Chondrocyte (in vitro differentiated cells): ENCODE measurements around the gene LMF2. TPM values are rescaled to one million over a fixed set of nuclear protein-coding genes. Genes with fewer than 3 reads are reported as not detected.

Experiments used
- DNase-seq: peaks from one replicate; pipeline ENCODE4 v3.0.0; 2021; ENCODE audit warnings: mixed read lengths, low spot score
- H3K27ac Mint-ChIP-seq: one replicate; pipeline ENCODE4 v1.8.0; 2021; ENCODE audit warnings: mild to moderate bottlenecking, moderate library complexity, mixed read lengths; ENCODE audit not compliant: unreplicated experiment
- H3K27me3 Mint-ChIP-seq: 2 replicates; pipeline ENCODE4 v1.8.0; 2021; ENCODE audit warnings: low read depth, mixed read lengths
- H3K36me3 Mint-ChIP-seq: 2 replicates; pipeline ENCODE4 v1.8.0; 2021; ENCODE audit warnings: low read depth, mixed read lengths
- H3K4me1 Mint-ChIP-seq: 2 replicates; pipeline ENCODE4 v1.8.0; 2021; ENCODE audit warnings: low read depth, mild to moderate bottlenecking, mixed read lengths
- H3K4me3 Mint-ChIP-seq: one replicate; pipeline ENCODE4 v1.8.0; 2021; ENCODE audit warnings: mild to moderate bottlenecking, moderate library complexity, mixed read lengths; ENCODE audit not compliant: unreplicated experiment
- H3K9me3 Mint-ChIP-seq: 2 replicates; pipeline ENCODE4 v1.8.0; 2021; ENCODE audit warnings: low read depth, mixed read lengths
- total RNA-seq: library from RNA; stranded (reverse); gene quantifications from 3 replicates; pipeline ENCODE4 v1.2.1, GENCODE V29; 2021
- TF ChIP-seq, protein P1 (sequence below): fragments of 200-600 bp; sonication (generic); IDR thresholded peaks from 2 replicates; pipeline ENCODE4 v1.5.0; 2021; ENCODE audit warnings: antibody characterized with exemption, mild to moderate bottlenecking, moderate library complexity

The LMF2 gene
- total RNA-seq, 1 donor from 2014 or later: 120 TPM

DNA sequence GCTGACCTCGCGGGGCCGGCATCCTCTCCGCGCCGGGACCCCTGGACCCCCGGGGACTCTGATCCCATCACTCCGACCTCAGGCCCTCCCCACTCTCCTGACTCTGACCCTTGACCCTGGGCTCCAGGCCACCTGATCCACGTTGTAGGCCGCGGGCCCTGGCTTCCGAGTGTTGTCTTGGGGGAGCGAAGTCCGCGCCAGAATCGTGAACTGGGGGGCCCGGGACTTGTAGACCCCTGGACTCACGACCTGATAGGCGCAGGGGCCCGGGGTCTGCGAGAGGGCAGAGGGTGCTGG is 23.0 kb upstream of the LMF2 start:
- no peaks in the 10 kb centered on the region for H3K9me3 Mint-ChIP-seq
- H3K27me3 Mint-ChIP-seq: no peaks in the 10 kb centered on the region
- H3K36me3 Mint-ChIP-seq: no peaks in the 10 kb centered on the region
- TF ChIP-seq, protein P1, sequence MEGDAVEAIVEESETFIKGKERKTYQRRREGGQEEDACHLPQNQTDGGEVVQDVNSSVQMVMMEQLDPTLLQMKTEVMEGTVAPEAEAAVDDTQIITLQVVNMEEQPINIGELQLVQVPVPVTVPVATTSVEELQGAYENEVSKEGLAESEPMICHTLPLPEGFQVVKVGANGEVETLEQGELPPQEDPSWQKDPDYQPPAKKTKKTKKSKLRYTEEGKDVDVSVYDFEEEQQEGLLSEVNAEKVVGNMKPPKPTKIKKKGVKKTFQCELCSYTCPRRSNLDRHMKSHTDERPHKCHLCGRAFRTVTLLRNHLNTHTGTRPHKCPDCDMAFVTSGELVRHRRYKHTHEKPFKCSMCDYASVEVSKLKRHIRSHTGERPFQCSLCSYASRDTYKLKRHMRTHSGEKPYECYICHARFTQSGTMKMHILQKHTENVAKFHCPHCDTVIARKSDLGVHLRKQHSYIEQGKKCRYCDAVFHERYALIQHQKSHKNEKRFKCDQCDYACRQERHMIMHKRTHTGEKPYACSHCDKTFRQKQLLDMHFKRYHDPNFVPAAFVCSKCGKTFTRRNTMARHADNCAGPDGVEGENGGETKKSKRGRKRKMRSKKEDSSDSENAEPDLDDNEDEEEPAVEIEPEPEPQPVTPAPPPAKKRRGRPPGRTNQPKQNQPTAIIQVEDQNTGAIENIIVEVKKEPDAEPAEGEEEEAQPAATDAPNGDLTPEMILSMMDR: no peak
- DNase-seq: no peak
- H3K27ac Mint-ChIP-seq: peak overlapping the region; percentile 82
- H3K4me1 Mint-ChIP-seq: peaks cover 47% of the 10 kb centered on the region
- peak overlapping the region; percentile 75 for H3K4me3 Mint-ChIP-seq

DNA sequence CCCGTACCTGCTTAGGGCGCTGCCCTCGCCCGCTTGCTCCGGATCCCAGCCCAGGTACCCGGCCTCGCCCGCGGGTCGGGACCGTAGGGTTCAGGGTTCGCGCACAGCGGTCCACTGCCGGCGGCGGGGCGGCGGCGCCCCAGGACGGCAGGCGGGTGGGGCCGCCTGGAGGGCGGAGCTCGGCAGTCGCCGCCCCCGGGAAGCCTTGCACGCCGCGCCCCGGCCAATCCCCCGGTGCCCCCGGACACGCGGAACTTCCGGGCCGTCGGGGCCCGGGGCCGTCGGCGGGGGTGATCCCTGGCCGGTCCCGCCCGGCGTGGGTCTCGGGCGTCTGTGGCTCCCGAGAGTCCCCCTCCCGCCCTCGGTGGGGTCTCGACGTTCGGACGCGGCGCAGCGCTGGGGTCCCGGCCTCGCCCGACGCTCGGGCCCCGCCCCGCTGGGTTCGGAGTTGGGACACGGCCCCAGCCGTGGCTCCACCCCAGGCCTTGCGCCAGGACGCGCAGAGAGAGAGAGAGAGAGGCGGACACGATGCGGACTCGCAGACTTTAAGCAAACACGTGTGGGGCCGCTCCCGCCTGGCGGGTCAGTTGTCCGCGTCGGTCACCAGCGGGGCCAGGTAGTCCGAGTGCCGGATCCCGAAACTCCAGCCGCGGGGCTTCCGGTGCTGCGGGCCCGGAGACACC is 22.5 kb upstream of the LMF2 start, which contains the start of gene TYMP:
TSS of gene TYMP (minus strand) at position 116 of the 683 bp plus-strand sequence. CDS start 303 bp downstream, outside the sequence.
- H3K36me3 Mint-ChIP-seq: no peaks in the 10 kb centered on the region
- peak within 1 kb of the TSS; percentile 75 for H3K4me3 Mint-ChIP-seq
- no peaks in the 10 kb centered on the region for H3K9me3 Mint-ChIP-seq
- DNase-seq: no peak
- H3K27ac Mint-ChIP-seq: peak within 1 kb of the TSS; percentile 82
- no peaks in the 10 kb centered on the region for H3K27me3 Mint-ChIP-seq
- TF ChIP-seq, protein P1: no peak
- H3K4me1 Mint-ChIP-seq: peaks cover 47% of the 10 kb centered on the region

DNA sequence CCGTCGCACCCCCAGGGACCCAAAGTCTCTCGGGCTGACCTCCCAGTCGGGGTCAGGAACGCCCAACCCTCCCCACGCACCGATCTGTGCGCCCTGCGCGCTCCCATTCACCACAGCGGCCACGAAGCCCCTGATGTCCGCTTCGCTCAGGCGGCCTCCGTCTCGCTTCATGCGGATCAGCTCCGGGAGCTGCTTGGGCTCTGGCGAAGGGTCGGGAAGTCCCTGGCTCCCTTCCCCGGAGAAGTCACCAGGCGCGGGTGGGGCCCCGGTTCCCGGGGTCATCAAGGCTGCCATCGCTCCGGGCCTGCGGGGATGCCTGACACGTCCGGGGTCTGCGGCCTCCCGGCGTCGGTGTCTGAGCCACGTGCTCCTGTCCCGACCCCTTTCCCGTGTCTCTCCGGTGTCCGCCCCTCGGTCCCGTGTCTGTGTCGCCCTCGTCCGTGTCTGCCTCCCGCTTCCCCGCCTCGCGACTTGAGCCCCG is 22.0 kb upstream of the LMF2 start:
- TF ChIP-seq, protein P1: no peak
- DNase-seq: peak; percentile 94

DNA sequence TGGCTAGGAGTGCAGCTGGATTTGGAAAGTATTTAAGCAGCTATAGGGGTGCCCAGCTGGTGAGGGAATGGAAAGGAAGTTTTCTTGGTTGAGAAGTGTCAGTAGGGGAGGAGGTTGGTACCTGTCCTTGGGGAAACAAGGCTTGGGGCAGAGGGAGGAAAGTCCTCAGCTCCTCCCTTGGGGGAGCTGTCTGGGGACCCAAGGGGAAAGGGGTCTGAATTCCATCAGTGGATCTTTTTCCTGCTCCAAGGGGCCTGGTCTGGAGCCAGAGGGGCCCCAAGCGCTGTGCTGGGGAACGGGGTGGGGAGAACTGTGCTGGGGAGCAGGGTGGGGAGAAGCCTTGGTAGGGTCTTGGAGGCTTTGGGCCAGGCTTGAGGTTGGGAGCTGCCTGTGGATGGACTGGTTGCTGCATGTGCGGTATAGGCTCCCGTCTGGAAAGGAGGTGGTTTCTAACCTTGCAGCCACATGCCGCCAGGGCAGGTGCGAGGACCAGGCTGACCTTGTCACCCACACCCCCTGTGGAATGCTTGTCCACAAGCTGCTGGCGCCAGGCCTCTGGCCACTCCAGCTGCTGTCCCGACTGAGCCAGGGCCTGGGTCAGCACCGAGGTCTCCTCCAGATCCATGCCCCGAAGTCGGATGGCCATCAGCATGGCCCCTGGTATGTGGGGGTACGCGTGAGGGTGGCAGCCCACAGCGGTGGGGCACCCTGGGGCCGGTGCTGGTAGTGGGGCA is 21.3 kb upstream of the LMF2 start:
- TF ChIP-seq, protein P1: no peak
- Mint-ChIP-seq H3K4me3 (peak overlapping the region; percentile 49), H3K36me3 (peaks cover 3% of the 10 kb centered on the region), H3K27ac (peak overlapping the region; percentile 27), H3K27me3 (no peaks in the 10 kb centered on the region), H3K4me1 (peaks cover 49% of the 10 kb centered on the region), H3K9me3 (no peaks in the 10 kb centered on the region)
- DNase-seq: no peak

More for the DNA sequence above, 22.0 kb upstream of the LMF2 start:
- no peaks in the 10 kb centered on the region for H3K27me3 Mint-ChIP-seq
- H3K27ac Mint-ChIP-seq: no peak overlapping the region
- H3K4me3 Mint-ChIP-seq: peak overlapping the region; percentile 61
- H3K9me3 Mint-ChIP-seq: no peaks in the 10 kb centered on the region
- peaks cover 50% of the 10 kb centered on the region for H3K4me1 Mint-ChIP-seq
- peaks cover 2% of the 10 kb centered on the region for H3K36me3 Mint-ChIP-seq

DNA sequence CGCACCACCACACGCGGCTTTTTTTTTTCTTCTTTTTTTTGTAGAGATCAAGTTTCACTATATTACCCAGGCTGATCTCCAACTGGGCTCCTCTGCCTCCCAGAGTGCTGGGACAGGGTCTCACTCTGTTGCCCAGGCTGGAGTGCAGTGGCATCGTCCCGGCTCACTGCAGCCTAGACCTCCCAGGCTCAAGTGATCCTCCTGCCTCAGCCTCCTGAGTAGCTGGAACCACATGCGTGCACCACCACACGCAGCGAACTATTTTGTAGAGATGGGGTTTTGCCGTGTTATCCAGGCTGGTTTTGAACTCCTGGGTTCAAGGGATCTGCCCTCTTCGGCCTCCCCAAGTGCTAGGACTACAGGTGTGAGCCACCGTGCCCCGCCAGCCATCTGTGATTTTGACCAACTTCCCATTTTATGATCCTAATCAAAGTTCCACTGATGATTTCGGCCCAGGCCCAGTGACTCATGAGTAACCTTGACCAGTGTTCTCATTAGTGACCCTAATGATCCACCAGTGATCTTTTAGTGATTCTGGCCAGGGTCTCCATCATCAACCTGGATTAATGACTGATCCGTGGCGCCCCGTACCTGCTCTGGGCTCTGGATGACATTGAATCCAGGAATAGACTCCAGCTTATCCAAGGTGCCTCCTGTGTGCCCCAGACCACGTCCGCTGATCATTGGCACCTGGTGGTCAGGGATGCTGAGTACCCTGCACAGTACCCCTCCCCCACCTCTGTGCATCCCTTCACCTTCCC is 20.6 kb upstream of the LMF2 start:
- TF ChIP-seq, protein P1: no peak
- Mint-ChIP-seq H3K4me1 (peaks cover 49% of the 10 kb centered on the region), H3K27ac (peak overlapping the region; percentile 92), H3K9me3 (no peaks in the 10 kb centered on the region), H3K36me3 (peaks cover 3% of the 10 kb centered on the region), H3K27me3 (no peaks in the 10 kb centered on the region), H3K4me3 (peak overlapping the region; percentile 70)
- DNase-seq: no peak
